A549 (cell line): ENCODE measurements around the gene GZMH.

Source experiments
- CBX2 ChIP-seq: fragments of 200-600 bp; sonication (generic); IDR thresholded peaks from 2 replicates; pipeline ENCODE4 v1.6.1; 2016; ENCODE audit warnings: low read depth, mild to moderate bottlenecking, borderline replicate concordance
- CBX8 ChIP-seq: fragments of 200-600 bp; sonication (generic); IDR thresholded peaks from 2 replicates; pipeline ENCODE4 v1.6.1; 2016
- EP300 ChIP-seq, 2 experiments: fragments of >200 bp; sonication (Bioruptor Twin); formaldehyde crosslinking; IDR thresholded peaks; 2 replicates in 1 of 2; 3 replicates in 1 of 2; pipeline ENCODE4 v1.6.1; 2016 to 2017
- ESRRA ChIP-seq: fragments of 150-350 bp; IDR thresholded peaks from 2 replicates; pipeline ENCODE4 v1.6.1; 2014; ENCODE audit warnings: mild to moderate bottlenecking, low read length, borderline replicate concordance
- FOSL2 ChIP-seq, 2 experiments: fragments of 450-650 bp in 1 of 2; fragments of >200 bp in 1 of 2; sonication (Bioruptor Twin) in 1 of 2; formaldehyde crosslinking; IDR thresholded peaks; 2 replicates each; pipeline versions ENCODE4 v1.5.0 to v1.6.1; 2016 to 2020; ENCODE audit warnings: mild to moderate bottlenecking in 1 of 2, moderate library complexity in 1 of 2
- FOXS1 ChIP-seq: fragments of 250-450 bp; sonication (Bioruptor Pico); IDR thresholded peaks from 2 replicates; pipeline ENCODE4 v1.5.0; 2020; ENCODE audit warnings: mild to moderate bottlenecking, moderate library complexity
- HMGXB4 ChIP-seq: fragments of 250-450 bp; sonication (Bioruptor Pico); IDR thresholded peaks from 2 replicates; pipeline ENCODE4 v1.5.0; 2021; ENCODE audit warnings: mild to moderate bottlenecking, moderate library complexity, borderline replicate concordance
- JUNB ChIP-seq: fragments of >200 bp; sonication (Bioruptor Twin); formaldehyde crosslinking; IDR thresholded peaks from 2 replicates; pipeline ENCODE4 v1.6.1; 2016
- RFX5 ChIP-seq: fragments of 450-650 bp; IDR thresholded peaks from 2 replicates; pipeline ENCODE4 v1.7.1; 2014; ENCODE audit warnings: antibody characterized with exemption, mild to moderate bottlenecking, moderate library complexity
- TFCP2L1 ChIP-seq: fragments of 250-450 bp; sonication (Bioruptor Pico); IDR thresholded peaks from 2 replicates; pipeline ENCODE4 v1.5.0; 2021; ENCODE audit warnings: mild to moderate bottlenecking
- ZSCAN20 ChIP-seq: fragments of 250-450 bp; sonication (Bioruptor Pico); IDR thresholded peaks from 2 replicates; pipeline ENCODE4 v1.8.0; 2022; ENCODE audit warnings: mild to moderate bottlenecking, moderate library complexity
- TF ChIP-seq, protein P1 (sequence below): fragments of >200 bp; sonication (Bioruptor Twin); formaldehyde crosslinking; IDR thresholded peaks from 3 replicates; pipeline ENCODE4 v1.5.1; 2016

DNA sequence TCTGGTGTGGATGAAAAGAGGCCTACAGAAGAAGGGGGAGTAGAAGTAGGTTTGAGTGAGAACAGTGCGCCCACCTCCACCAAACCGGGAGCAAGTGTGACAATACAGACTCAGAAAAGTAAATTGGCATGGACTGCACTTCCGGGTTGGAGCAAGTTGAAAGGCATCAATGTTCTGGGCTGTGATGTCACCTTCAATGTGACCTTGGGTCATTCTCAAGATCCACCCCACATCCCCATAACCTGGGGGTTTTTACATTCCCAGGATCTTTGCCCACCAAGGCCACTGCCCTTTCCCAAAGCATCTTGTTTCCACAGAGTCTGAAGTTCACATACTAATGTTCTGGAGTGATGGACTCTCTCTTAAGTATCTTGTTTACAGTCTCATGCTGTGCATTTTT is 29.8 kb upstream of the GZMH start:
- TF ChIP-seq, protein P1, sequence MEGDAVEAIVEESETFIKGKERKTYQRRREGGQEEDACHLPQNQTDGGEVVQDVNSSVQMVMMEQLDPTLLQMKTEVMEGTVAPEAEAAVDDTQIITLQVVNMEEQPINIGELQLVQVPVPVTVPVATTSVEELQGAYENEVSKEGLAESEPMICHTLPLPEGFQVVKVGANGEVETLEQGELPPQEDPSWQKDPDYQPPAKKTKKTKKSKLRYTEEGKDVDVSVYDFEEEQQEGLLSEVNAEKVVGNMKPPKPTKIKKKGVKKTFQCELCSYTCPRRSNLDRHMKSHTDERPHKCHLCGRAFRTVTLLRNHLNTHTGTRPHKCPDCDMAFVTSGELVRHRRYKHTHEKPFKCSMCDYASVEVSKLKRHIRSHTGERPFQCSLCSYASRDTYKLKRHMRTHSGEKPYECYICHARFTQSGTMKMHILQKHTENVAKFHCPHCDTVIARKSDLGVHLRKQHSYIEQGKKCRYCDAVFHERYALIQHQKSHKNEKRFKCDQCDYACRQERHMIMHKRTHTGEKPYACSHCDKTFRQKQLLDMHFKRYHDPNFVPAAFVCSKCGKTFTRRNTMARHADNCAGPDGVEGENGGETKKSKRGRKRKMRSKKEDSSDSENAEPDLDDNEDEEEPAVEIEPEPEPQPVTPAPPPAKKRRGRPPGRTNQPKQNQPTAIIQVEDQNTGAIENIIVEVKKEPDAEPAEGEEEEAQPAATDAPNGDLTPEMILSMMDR = no peak
- TF ChIP-seq ZSCAN20 (CRISPR knock-in tag) (no peak), RFX5 (no peak), CBX2 (no peak), HMGXB4 (CRISPR knock-in tag) (no peak), TFCP2L1 (no peak), EP300 (IDR thresholded peaks at IDR 0.05) (no peak), FOSL2 (IDR thresholded peaks at IDR 0.05) (no peak), FOSL2 (CRISPR knock-in tag; IDR thresholded peaks at IDR 0.05) (no peak), FOXS1 (CRISPR knock-in tag) (no peak), ESRRA (no peak), JUNB (no peak), CBX8 (no peak)
